HCT116 (cell line): ENCODE results near the gene BST2.

Source experiments
- CEBPB ChIP-seq: IDR thresholded peaks from 2 replicates; pipeline ENCODE4 v1.6.1; 2012; ENCODE audit warnings: low read depth
- POLR2A ChIP-seq: IDR thresholded peaks from 2 replicates; pipeline ENCODE4 v1.7.0; 2011; ENCODE audit warnings: borderline replicate concordance; ENCODE audit not compliant: insufficient read depth, insufficient read length; ENCODE audit errors: extremely low read depth
- TF ChIP-seq, protein P1 (sequence below), 3 experiments: fragments of 200-600 bp in 1 of 3; sonication (generic) in 1 of 3; IDR thresholded peaks in 2 of 3; conservative IDR thresholded peaks in 1 of 3; 2 replicates each; pipeline ENCODE4 v1.5.1; 2012 to 2017; ENCODE audit warnings: low read depth in 2 of 3, low read length in 2 of 3, antibody characterized with exemption in 1 of 3, borderline replicate concordance in 1 of 3, control low read depth in 1 of 3, mild to moderate bottlenecking in 1 of 3, mixed read lengths in 1 of 3, mixed run types in 1 of 3, moderate library complexity in 1 of 3; ENCODE audit not compliant: insufficient read depth in 1 of 3

DNA sequence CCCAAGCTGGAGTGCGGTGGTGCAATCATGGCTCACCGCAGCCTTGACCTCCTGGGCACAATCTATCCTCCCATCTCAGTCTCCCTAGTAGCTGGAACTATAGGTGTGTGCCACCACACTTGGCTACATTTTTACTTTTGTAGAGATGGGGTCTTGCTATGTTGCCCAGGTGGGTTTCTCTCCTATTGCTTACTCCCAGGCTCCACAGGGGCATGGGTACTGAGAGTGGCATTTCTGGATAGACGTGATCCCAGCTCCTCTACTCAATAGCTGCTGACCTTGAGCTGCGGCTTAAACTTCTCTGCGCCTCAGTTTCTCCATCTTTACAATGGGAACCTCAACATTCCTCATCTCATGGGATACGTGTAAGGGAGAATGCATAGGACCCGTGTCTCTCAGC is 26.0 kb upstream of the BST2 start:
- TF ChIP-seq POLR2A: no peak
- TF ChIP-seq, protein P1, sequence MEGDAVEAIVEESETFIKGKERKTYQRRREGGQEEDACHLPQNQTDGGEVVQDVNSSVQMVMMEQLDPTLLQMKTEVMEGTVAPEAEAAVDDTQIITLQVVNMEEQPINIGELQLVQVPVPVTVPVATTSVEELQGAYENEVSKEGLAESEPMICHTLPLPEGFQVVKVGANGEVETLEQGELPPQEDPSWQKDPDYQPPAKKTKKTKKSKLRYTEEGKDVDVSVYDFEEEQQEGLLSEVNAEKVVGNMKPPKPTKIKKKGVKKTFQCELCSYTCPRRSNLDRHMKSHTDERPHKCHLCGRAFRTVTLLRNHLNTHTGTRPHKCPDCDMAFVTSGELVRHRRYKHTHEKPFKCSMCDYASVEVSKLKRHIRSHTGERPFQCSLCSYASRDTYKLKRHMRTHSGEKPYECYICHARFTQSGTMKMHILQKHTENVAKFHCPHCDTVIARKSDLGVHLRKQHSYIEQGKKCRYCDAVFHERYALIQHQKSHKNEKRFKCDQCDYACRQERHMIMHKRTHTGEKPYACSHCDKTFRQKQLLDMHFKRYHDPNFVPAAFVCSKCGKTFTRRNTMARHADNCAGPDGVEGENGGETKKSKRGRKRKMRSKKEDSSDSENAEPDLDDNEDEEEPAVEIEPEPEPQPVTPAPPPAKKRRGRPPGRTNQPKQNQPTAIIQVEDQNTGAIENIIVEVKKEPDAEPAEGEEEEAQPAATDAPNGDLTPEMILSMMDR (IDR thresholded peaks at IDR 0.05 in 2 of 3, conservative IDR thresholded peaks at IDR 0.05 in 1 of 3; ENCODE audit: borderline replicate concordance in 1 of 3, insufficient read depth in 1 of 3, low read depth in 2 of 3, low read length in 2 of 3): no peak
- no peak for TF ChIP-seq CEBPB
